ENCODE data around the gene INPP4B.

- no peak for TF ChIP-seq CTCF (IDR thresholded peaks at IDR 0.05; ENCODE audit: borderline replicate concordance, extremely low read depth, low read length, poor library complexity, severe bottlenecking)
- TF ChIP-seq EZH2 (IDR thresholded peaks at IDR 0.05; ENCODE audit: borderline replicate concordance, low read depth, low read length, severe bottlenecking) = no peak
These were observed 762.8 kb downstream of the INPP4B start for GRCh38 chr4:142083264-142083663.

Data from DND-41 (cell line).